Kidney glomerular epithelial cell (primary cell): ENCODE measurements around the gene NR2E3.
"Not testable (repeated sequence)": the region's sequence is repeated elsewhere in the genome, so short reads cannot be mapped to it uniquely, and the experiment has no call there.

ENCODE experiments used
- DNase-seq: peaks from one replicate; lab custom pipeline; 2025; lab: John Stamatoyannopoulos, UW

Gene NR2E3

GRCh38 chr15:71815301-71815700 lies 4.9 kb downstream of the NR2E3 start:
- DNase-seq = no peak

GRCh38 chr15:71817351-71817750 lies 7.0 kb downstream of the NR2E3 start:
- DNase-seq = no peak

- no peak for DNase-seq
Observed at GRCh38 chr15:71820127-71820526, 9.8 kb downstream of the NR2E3 start.

GRCh38 chr15:71821547-71822129 lies 11.3 kb downstream of the NR2E3 start:
- DNase-seq = no peak

GRCh38 chr15:71822890-71823630 lies 12.7 kb downstream of the NR2E3 start:
- DNase-seq = no peak

GRCh38 chr15:71823801-71824200 lies 13.4 kb downstream of the NR2E3 start:
- no peak for DNase-seq

- no peak for DNase-seq
Observed at GRCh38 chr15:71825021-71825730, 14.8 kb downstream of the NR2E3 start.

GRCh38 chr15:71826196-71826595 lies 15.8 kb downstream of the NR2E3 start:
- DNase-seq = no peak

GRCh38 chr15:71830981-71831380 lies 20.6 kb downstream of the NR2E3 start:
- DNase-seq = no peak

GRCh38 chr15:71841563-71841962 lies 31.2 kb downstream of the NR2E3 start:
- no peak for DNase-seq

GRCh38 chr15:71844916-71845315 lies 34.6 kb downstream of the NR2E3 start:
- DNase-seq = no peak

- no peak for DNase-seq
Observed at GRCh38 chr15:71853543-71853942, 43.2 kb downstream of the NR2E3 start.

GRCh38 chr15:71858232-71858631 lies 47.9 kb downstream of the NR2E3 start:
- DNase-seq = not testable (repeated sequence)
